K562 (cell line): Measurements from ENCODE around the gene AP3M1. TPM values are rescaled to one million over a fixed set of nuclear protein-coding genes. Genes with fewer than 3 reads are reported as not detected.
A peak's percentile ranks its signal among the peaks of the same experiment; 100 is the strongest.

Source experiments
- ATAC-seq: fragments of 200-7000 bp; cut with Tn5 transposase; 3 replicates; pipeline ENCODE4 v1.9.1; 2020; ENCODE audit warnings: moderate library complexity
- BruUV-seq: library from RNA; stranded (reverse); fragments of 400-500 nt; replicated peaks from 2 replicates; lab custom pipeline; 2021; lab: Mats Ljungman, UMichigan
- CTCF ChIA-PET: fragments of 300-600 bp; formaldehyde crosslinking; extraction: SDS; loops from one replicate; lab custom pipeline; 2021; ENCODE audit warnings: low intra/inter-chr PET ratio; lab: Yijun Ruan, JAX
- POLR2A ChIA-PET: fragments of 300-600, 350-650 bp; sonication (Branson Sonifier 250); formaldehyde crosslinking; extraction: SDS; loops from one replicate; lab custom pipeline; 2021; ENCODE audit warnings: antibody characterized with exemption, inconsistent platforms; lab: Yijun Ruan, JAX
- DNase-seq, 4 experiments: peaks; one replicate each; pipeline versions ENCODE4 v3.0.0 to v3.0.0-alpha.2; 2011 to 2018; ENCODE audit warnings: low spot score in 3 of 4, mixed read lengths in 3 of 4; ENCODE audit errors: extremely low read depth in 1 of 4
- FAIRE-seq: peaks from 2 replicates; lab custom pipeline; 2011; peaks lifted over from hg19 to GRCh38; lab: Jason Lieb, UNC
- H2AFZ ChIP-seq: 2 replicates; pipeline ENCODE4 v1.6.0; 2011; ENCODE audit warnings: low read depth, low read length, control low read depth, inconsistent platforms
- H3K27ac ChIP-seq: fragments of 200-600 bp; 3 replicates; pipeline ENCODE4 v1.8.0; 2011; ENCODE audit warnings: low read depth, mild to moderate bottlenecking, control low read depth, inconsistent platforms, low read length, moderate library complexity, mixed read lengths; ENCODE audit errors: extremely low read depth
- H3K27me3 ChIP-seq, 2 experiments: fragments of 300-600 bp in 1 of 2; 2 replicates in 1 of 2; 3 replicates in 1 of 2; pipeline versions ENCODE4 v1.6.0 to v1.8.0; 2011; ENCODE audit warnings: inconsistent platforms in 2 of 2, low read length in 2 of 2, mild to moderate bottlenecking in 1 of 2, mixed read lengths in 1 of 2, moderate library complexity in 1 of 2; ENCODE audit not compliant: control insufficient read depth in 2 of 2, insufficient read depth in 2 of 2
- H3K36me3 ChIP-seq: fragments of 300-600 bp; 3 replicates; pipeline ENCODE4 v1.8.0; 2011; ENCODE audit warnings: mild to moderate bottlenecking, low read length, inconsistent platforms; ENCODE audit not compliant: control insufficient read depth, insufficient read depth
- H3K4me1 ChIP-seq, 2 experiments: fragments of 200-600 bp in 1 of 2; replicated peaks in 1 of 2; 2 replicates in 1 of 2; 3 replicates in 1 of 2; pipeline versions ENCODE4 v1.5.1 to v1.8.0; 2011; ENCODE audit warnings: inconsistent platforms in 2 of 2, low read length in 2 of 2, mild to moderate bottlenecking in 1 of 2, mixed read lengths in 1 of 2, moderate library complexity in 1 of 2; ENCODE audit not compliant: control insufficient read depth in 2 of 2, insufficient read depth in 2 of 2
- H3K4me2 ChIP-seq: 2 replicates; pipeline ENCODE4 v1.6.1; 2011; ENCODE audit warnings: low read length, control low read depth, inconsistent platforms, mixed read lengths; ENCODE audit not compliant: insufficient read depth
- H3K4me3 ChIP-seq: fragments of 200-600 bp; sonication (generic), shearing (Covaris generic); 2 replicates; pipeline ENCODE4 v1.5.1; 2016; ENCODE audit warnings: control low read depth, inconsistent platforms
- H3K79me2 ChIP-seq: fragments of 200-600 bp; 3 replicates; pipeline ENCODE4 v1.8.0; 2011; ENCODE audit warnings: low read length, inconsistent platforms; ENCODE audit not compliant: control insufficient read depth, insufficient read depth
- H3K9ac ChIP-seq, 2 experiments: 2 replicates each; pipeline versions ENCODE4 v1.6.0 to v1.6.1; 2011; ENCODE audit warnings: low read depth in 2 of 2, low read length in 2 of 2, control low read depth in 1 of 2, inconsistent platforms in 1 of 2, mild to moderate bottlenecking in 1 of 2, mixed read lengths in 1 of 2; ENCODE audit not compliant: insufficient read depth in 1 of 2
- H3K9me1 ChIP-seq: one replicate; pipeline ENCODE4 v1.6.0; 2011; ENCODE audit warnings: inconsistent platforms, mild to moderate bottlenecking, low read length, moderate library complexity; ENCODE audit not compliant: control insufficient read depth, insufficient read depth
- H3K9me3 ChIP-seq: replicated peaks from 2 replicates; pipeline ENCODE4 v1.5.1; 2011; ENCODE audit warnings: low read depth, low read length, inconsistent platforms; ENCODE audit not compliant: control insufficient read depth, insufficient read depth
- H4K20me1 ChIP-seq: replicated peaks from 2 replicates; pipeline ENCODE4 v1.6.1; 2011; ENCODE audit warnings: low read length, inconsistent platforms, mixed read lengths; ENCODE audit not compliant: control insufficient read depth, insufficient read depth
- ARID4B ChIP-seq: sonication (generic); formaldehyde crosslinking; IDR thresholded peaks from 2 replicates; pipeline ENCODE4 v1.8.0; 2022; ENCODE audit warnings: mild to moderate bottlenecking, missing genetic modification reagents
- C11orf30 ChIP-seq: fragments of 450-650 bp; IDR thresholded peaks from 2 replicates; pipeline ENCODE4 v1.6.1; 2016; ENCODE audit warnings: low read depth, mild to moderate bottlenecking
- CEBPZ ChIP-seq: fragments of 150-350 bp; IDR thresholded peaks from 2 replicates; pipeline ENCODE4 v1.6.1; 2014; ENCODE audit warnings: low read depth, mild to moderate bottlenecking, low read length, borderline replicate concordance
- CHAMP1 ChIP-seq: fragments of 450-650 bp; IDR thresholded peaks from 2 replicates; pipeline ENCODE4 v1.6.1; 2016; ENCODE audit warnings: mild to moderate bottlenecking
- DMBX1 ChIP-seq: fragments of 250-450 bp; sonication (Bioruptor Pico); IDR thresholded peaks from 2 replicates; pipeline ENCODE4 v1.8.0; 2022; ENCODE audit warnings: inconsistent platforms, mild to moderate bottlenecking, moderate library complexity, borderline replicate concordance
- SREBF2 ChIP-seq: sonication (generic); formaldehyde crosslinking; IDR thresholded peaks from 2 replicates; pipeline ENCODE4 v1.4.0; 2020; ENCODE audit warnings: mild to moderate bottlenecking, missing genetic modification reagents
- ZNF224 ChIP-seq: sonication (generic); formaldehyde crosslinking; IDR thresholded peaks from 2 replicates; pipeline ENCODE4 v1.8.0; 2022; ENCODE audit warnings: mild to moderate bottlenecking, missing genetic modification reagents
- ZNF324 ChIP-seq: fragments of 250-450 bp; sonication (Bioruptor Pico); IDR thresholded peaks from 2 replicates; pipeline ENCODE4 v1.4.0; 2020; ENCODE audit warnings: mild to moderate bottlenecking
- ZSCAN32 ChIP-seq: fragments of 450-650 bp; formaldehyde crosslinking; IDR thresholded peaks from 2 replicates; pipeline ENCODE4 v1.4.0; 2020; ENCODE audit warnings: mild to moderate bottlenecking, moderate library complexity
- WGBS: fragments of 100-300 bp; shearing (Covaris generic); methylation state at CpG from one replicate; pipeline ENCODE4 v1.1.6; 2016; ENCODE audit warnings: low coverage, mixed read lengths; ENCODE audit not compliant: insufficient coverage; ENCODE audit errors: missing lambda C conversion rate; 5-methylcytosine and 5-hydroxymethylcytosine counted together
- in situ Hi-C: fragments of 300-500 bp; cut with MboI; formaldehyde crosslinking; loops from 4 replicates; pipeline ENCODE4 v1.15.0; 2018; ENCODE audit warnings: inconsistent platforms, mixed read lengths
- intact Hi-C: fragments of 100-400 bp; cut with micrococcal nuclease; formaldehyde crosslinking; loops from 2 replicates; pipeline ENCODE4 v1.14.2; 2022
- polyA plus RNA-seq, 8 experiments: library from polyadenylated mRNA; depleted of rRNA in 4 of 8; stranded (reverse) in 5 of 8; unstranded in 3 of 8; fragments of >200 nt; fragmentation: Nextera tagmentation in 2 of 8; fragmentation: Illumina TruSeq in 1 of 8; extraction: Ambion mirVana in 2 of 8; extraction: Trizol in 1 of 8; gene quantifications; 2 replicates each; pipeline versions ENCODE4 v1.2.1 to v1.2.3, GENCODE V29; 2011 to 2014; ENCODE audit warnings: inconsistent platforms in 1 of 8, missing spikeins in 1 of 8
- total RNA-seq, 7 experiments: library from RNA; depleted of rRNA in 6 of 7; stranded (reverse); fragments of >200 nt in 6 of 7; fragmentation: Illumina TruSeq in 2 of 7; extraction: Trizol in 2 of 7; gene quantifications; 2 replicates each; pipeline versions ENCODE4 v1.2.1 to v1.2.3, GENCODE V29; 2011 to 2021; ENCODE audit warnings: low replicate concordance in 1 of 7

Gene AP3M1
- total and polyA plus RNA-seq, 9 of the 15 experiments (the other 6 are each of a cell fraction or from before 2014, with no cell fraction given): 44.3 to 135 (median 67.6) TPM

- no peak for TF ChIP-seq DMBX1 (CRISPR knock-in tag)
- TF ChIP-seq SREBF2 (CRISPR knock-in tag): no peak
- no peak for TF ChIP-seq ZNF224
Observed at GRCh38 chr10:74175510-74176379, 25.1 kb upstream of the AP3M1 start (continued).

- ChIA-PET POLR2A (interaction anchor here (0.7 to 1.2 kb wide), 4 partner anchors 9 to 51 kb away, joined by 3 read pairs; no protein-coding TSS in a partner anchor), CTCF (no interaction called here)
- ATAC-seq (no peak), FAIRE-seq (no peak), DNase-seq (no peak)
- no peaks in the 10 kb centered on the region for H4K20me1 ChIP-seq
- peaks cover 11 to 13% of the 10 kb centered on the region in 2 experiments; a peak in 4 of 5 replicates for H3K4me1 ChIP-seq
- in situ Hi-C loops: no loop called here
- intact Hi-C loops: no loop called here
- H3K27ac ChIP-seq: peak overlapping the region; percentile 4; the same call in 1 of the 3 replicates
- no TSS peak for BruUV-seq
- no peaks in the 10 kb centered on the region for H3K9me3 ChIP-seq
- H3K4me2 ChIP-seq: no peak overlapping the region
- no peak overlapping the region for H3K4me3 ChIP-seq
- H2AFZ ChIP-seq: no peak overlapping the region
- no peaks in the 10 kb centered on the region for H3K27me3 ChIP-seq
- H3K79me2 ChIP-seq: peaks cover 37% of the 10 kb centered on the region
- peaks cover 6% of the 10 kb centered on the region; the same call in 1 of the 3 replicates for H3K36me3 ChIP-seq
- H3K9ac ChIP-seq: no peak overlapping the region
- no peaks in the 10 kb centered on the region for H3K9me1 ChIP-seq
- 77% methylated on average over 3 of the region's 3 CpGs for WGBS
- TF ChIP-seq C11orf30 (no peak), CEBPZ (no peak), ARID4B (CRISPR knock-in tag) (no peak), CHAMP1 (no peak), ZNF324 (CRISPR knock-in tag) (no peak), ZSCAN32 (CRISPR knock-in tag) (no peak)
Observed at GRCh38 chr10:74174521-74174920, 23.9 kb upstream of the AP3M1 start.
